Measurements from ENCODE around the gene TIMM17B. TPM values are rescaled to one million over a fixed set of nuclear protein-coding genes. Genes with fewer than 3 reads are reported as not detected.

The TIMM17B gene
- total RNA-seq, 1 experiment from 2014 or later = 82.3 TPM

Other genes with a start within 250 kb of the TIMM17B start
- 0.20 TPM in 1 of 2 replicates, not detected in the other for gene WAS, start 214.0 kb downstream of the TIMM17B start, total RNA-seq (2014; rRNA removed; shearing (Covaris generic))
- 9.0 and 9.5 TPM in 2 replicates for gene SUV39H1, start 201.0 kb downstream of the TIMM17B start, total RNA-seq (2014; rRNA removed; shearing (Covaris generic))
- gene GLOD5, start 136.0 kb downstream of the TIMM17B start, total RNA-seq (2014; rRNA removed; shearing (Covaris generic)) = not detected in 2 replicates
- not detected in 2 replicates for gene GATA1, start 111.2 kb downstream of the TIMM17B start, total RNA-seq (2014; rRNA removed; shearing (Covaris generic))
- 40.1 and 44.9 TPM in 2 replicates for gene HDAC6, start 95.7 kb downstream of the TIMM17B start, total RNA-seq (2014; rRNA removed; shearing (Covaris generic))
- gene ERAS, start 71.3 kb downstream of the TIMM17B start, total RNA-seq (2014; rRNA removed; shearing (Covaris generic)) = 0.10 TPM in 1 of 2 replicates, not detected in the other
- 7.5 and 8.1 TPM in 2 replicates for gene PCSK1N, start 62.2 kb downstream of the TIMM17B start, total RNA-seq (2014; rRNA removed; shearing (Covaris generic))
- gene PQBP1, start 162 bp upstream of the TIMM17B start, total RNA-seq (2014; rRNA removed; shearing (Covaris generic)) = 94.3 and 105 TPM in 2 replicates
- gene SLC35A2, start 13.9 kb upstream of the TIMM17B start, total RNA-seq (2014; rRNA removed; shearing (Covaris generic)) = 22.8 and 25.9 TPM in 2 replicates
- 19.3 and 21.4 TPM in 2 replicates for gene PIM2, start 21.3 kb upstream of the TIMM17B start, total RNA-seq (2014; rRNA removed; shearing (Covaris generic))
- 25.5 and 28.6 TPM in 2 replicates for gene OTUD5, start 59.8 kb upstream of the TIMM17B start, total RNA-seq (2014; rRNA removed; shearing (Covaris generic))
- 0.58 and 0.72 TPM in 2 replicates for gene KCND1, start 74.1 kb upstream of the TIMM17B start, total RNA-seq (2014; rRNA removed; shearing (Covaris generic))
- 31.6 and 33.1 TPM in 2 replicates for gene GRIPAP1, start 104.5 kb upstream of the TIMM17B start, total RNA-seq (2014; rRNA removed; shearing (Covaris generic))
- gene TFE3, start 145.6 kb upstream of the TIMM17B start, total RNA-seq (2014; rRNA removed; shearing (Covaris generic)) = 56.8 and 59.4 TPM in 2 replicates
- 0.22 and 0.52 TPM in 2 replicates for gene CCDC120, start 161.2 kb upstream of the TIMM17B start, total RNA-seq (2014; rRNA removed; shearing (Covaris generic))
- 8.1 and 11.1 TPM in 2 replicates for gene PRAF2, start 176.2 kb upstream of the TIMM17B start, total RNA-seq (2014; rRNA removed; shearing (Covaris generic))
- 85.0 and 104 TPM in 2 replicates for gene WDR45, start 182.1 kb upstream of the TIMM17B start, total RNA-seq (2014; rRNA removed; shearing (Covaris generic))
- 30.6 and 31.7 TPM in 2 replicates for gene GPKOW, start 226.0 kb upstream of the TIMM17B start, total RNA-seq (2014; rRNA removed; shearing (Covaris generic))